Stimulated activated CD4-positive, alpha-beta T cell treated with anti-CD3 and anti-CD28 coated beads, Interleukin-1b, Interleukin-23, amount 100 ng/mL, for 24 hours (primary cell): ENCODE results near the gene BICD1.
A peak's percentile ranks its signal among the peaks of the same experiment; 100 is the strongest.
"Not testable (repeated sequence)": the region's sequence is repeated elsewhere in the genome, so short reads cannot be mapped to it uniquely, and the experiment has no call there.

ENCODE experiments used
- DNase-seq, 4 experiments: peaks; one replicate each; pipeline ENCODE4 v3.0.0-alpha.2; 2020; ENCODE audit warnings: low read depth in 4 of 4, low spot score in 1 of 4

BICD1 gene

DNA sequence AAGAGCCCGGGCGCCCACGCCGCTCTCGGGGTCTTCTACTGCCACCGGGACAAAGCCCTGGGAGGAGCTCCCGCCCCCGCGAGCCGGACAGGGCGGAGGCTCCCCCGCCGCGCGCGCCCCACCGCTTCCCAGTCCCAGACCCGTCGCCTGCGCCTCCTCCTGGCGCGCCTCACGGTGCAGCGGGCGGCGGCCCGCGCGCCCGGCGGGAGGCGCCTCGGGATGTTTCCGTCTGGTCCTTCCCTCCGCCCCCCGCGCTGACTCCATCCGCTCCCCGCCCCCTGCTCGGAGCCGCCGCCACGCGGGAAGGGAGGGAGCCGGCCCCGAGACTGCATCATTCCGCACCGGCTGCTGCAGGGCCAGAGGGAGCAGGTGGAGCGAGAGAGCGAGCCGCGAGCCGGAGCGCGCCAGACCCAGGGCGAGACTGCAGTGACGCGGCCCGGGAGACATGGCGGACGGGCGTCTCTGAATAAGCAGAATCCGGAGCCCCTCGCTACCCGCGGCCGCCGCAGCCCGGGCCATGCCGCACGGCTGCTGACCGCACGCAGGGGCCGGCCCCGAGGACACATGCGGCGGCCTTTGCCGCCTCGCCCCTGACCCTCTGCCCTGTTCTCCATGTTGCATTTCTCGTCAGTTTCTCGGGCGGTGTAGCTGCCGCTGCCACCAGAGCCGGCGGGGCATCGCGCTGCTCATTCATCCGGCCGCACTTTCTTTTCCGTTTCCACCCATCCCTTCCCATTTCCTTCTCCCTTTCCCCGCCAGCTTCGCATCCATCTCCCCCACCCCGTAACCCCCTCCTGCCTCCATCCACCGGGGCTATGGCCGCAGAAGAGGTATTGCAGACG, at the start of gene BICD1:
TSS of gene BICD1 (plus strand) at position 331 of the 842 bp plus-strand sequence. CDS start at position 816, 485 bp downstream.
- peak; percentile 45 to 74 (median 61) for DNase-seq

DNA sequence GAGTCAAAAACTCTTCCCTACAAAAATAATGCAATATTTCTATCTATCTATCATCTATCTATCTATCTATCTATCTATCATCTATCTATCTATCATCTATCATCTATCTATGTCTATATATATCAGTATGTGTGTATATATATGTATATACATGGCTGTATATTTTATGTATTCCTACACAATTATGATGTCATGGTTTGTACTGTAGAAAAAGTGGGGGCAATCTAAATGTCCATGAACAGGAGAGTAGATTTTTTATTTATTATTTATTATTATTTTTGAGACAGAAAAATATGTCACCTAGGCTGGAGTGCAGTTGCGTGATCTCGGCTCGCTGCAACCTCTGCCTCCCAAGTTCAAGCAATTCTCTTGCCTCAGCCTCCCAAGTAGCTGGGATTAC, 45.6 kb upstream of the BICD1 start:
- DNase-seq: no peak

DNA sequence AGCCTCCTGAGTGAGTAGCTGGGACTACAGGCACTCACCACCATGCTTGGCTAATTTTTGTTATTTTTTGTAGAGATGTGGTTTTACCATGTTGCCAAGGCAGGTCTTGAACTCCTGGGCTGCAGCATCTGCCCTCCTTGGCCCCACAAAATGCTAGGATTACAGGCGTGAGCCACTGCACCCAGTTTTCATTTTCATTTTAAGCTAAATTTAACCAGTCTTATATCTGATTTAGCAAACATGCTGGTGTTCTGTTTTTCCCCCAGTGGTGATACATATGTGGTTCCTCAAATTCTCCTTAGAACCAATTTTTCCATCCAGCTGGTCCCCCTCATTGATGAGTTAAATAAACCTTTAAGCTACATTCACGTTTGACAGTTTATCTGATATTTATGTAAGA, 43.8 kb upstream of the BICD1 start:
- DNase-seq: no peak

DNA sequence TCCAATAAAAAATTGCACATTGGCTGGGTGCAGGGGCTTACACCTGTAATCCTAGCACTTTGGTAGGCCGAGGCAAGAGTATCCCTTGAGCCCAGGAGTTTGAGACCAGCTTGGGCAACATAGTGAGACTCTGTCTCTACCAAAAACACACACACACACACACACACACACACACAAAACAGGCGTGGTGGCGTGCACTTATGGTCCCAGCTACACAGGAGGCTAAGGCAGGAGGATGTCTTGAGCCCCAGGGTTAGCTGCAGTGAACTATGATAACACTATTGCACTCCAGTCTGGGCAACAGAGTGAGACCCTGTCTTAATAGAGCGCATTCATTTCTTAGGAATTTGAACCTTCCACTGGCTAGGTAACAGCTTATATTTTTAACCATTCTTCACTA, 42.9 kb upstream of the BICD1 start:
- no peak for DNase-seq

DNA sequence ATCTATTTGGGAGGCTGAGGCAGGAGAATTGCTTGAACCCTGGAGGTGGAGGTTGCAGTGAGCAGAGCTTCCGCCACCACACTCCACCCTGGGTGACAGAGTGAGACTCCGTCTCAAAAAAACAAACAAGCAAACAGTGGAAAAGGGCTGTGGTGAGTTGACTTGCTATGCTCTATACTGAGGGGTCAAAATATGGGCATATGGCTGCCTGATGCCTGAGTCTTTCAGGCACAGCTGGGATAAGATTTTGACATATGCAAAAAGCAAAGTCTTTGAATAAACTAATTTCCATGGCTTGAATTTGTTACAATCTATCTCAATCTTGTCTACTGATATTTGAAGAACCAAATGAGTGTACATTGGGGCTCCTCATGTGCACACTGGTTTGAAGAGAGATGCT, 40.4 kb upstream of the BICD1 start:
- DNase-seq: no peak

DNA sequence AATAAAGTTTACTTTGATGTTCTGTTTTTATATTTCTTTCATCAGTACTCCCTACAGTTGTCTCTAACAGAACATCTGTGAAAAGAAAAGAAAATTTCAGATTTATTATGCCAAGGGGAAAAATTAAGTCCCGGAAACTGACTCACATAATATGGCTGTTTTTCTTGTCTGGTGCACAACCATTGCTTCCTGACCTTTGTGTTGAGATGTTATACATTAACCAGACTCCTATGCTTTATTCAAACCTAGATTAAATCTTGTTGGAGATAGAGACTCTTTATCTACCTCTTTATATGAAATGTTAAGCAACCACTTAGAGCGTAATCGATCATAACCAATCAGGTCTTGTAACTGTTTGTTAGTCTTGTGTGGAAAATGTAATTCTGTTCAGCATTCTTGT, 37.6 kb upstream of the BICD1 start:
- DNase-seq: no peak

DNA sequence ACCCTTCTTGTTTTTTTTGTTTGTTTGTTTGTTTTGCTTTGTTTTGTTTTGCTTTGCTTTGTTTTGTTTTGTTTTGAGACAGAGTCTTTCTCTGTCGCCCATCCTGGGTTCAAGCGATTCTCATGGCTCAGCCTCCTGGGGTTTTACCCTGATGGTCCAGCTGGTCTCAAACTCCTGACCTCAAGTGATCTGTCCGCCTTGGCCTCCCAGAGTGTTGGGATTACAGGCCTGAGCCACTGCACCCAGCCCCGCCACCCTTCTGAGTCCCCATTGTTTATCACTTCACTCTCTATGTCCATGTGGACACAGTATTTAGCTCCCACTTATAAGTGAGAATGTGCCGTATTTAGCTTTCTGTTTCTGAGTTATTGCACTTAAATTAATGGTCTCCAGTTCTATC, 36.9 kb upstream of the BICD1 start:
- DNase-seq: no peak

DNA sequence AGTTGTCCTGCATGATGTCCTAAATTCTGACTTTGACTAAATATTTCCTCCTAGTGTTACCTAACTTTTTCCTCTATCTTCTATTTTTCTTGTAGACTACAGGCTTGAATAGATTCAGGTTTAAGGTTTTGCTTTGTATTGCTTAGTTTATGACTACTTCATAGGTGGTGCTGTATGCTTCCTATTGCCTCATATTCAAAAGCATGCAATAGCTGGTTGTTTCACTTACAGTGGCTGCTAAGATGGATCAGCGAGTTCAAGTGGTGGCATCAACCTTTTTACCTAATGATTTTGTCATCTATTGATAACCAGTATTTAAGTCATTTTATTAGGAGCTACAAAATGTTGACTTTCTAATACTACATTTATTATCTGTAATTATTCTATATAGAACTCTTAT, 36.3 kb upstream of the BICD1 start:
- no peak for DNase-seq

DNA sequence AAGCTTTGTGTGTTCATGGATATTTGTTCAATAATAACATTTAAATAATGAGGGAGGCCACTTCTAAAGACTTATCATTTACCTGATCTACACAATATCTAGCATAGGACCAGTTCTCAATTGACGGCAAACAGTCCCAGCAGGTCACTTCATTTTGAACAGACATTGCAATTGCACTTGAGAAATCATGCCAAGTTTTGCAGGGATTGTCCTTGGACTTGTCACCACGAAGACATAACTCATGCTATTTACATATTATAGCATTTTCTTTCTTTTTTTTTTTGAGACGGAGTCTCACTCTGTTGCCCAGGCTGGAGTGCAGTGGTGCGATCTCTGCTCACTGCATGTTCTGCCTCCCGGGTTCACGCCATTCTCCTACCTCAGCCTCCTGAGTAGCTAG, 34.5 kb upstream of the BICD1 start:
- no peak for DNase-seq

DNA sequence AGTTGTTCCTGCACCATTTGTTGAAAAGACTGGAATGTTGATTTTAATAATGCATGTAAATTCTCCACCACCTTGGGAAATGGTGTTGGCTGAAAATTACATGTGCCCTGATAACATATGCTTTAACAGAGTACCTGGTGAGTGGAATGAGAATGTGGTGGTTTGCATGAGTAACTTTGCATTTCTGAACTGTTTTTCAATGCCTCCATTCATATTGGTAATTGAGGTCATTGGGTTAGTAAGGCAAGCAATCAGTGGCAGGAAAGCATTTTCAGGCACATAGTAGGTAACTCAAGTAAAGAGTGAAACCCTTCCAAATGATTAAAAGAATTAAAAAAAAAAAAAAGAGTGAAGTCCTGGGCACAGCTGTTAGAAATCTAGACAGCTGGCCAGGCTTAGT, 32.2 kb upstream of the BICD1 start:
- DNase-seq: no peak

DNA sequence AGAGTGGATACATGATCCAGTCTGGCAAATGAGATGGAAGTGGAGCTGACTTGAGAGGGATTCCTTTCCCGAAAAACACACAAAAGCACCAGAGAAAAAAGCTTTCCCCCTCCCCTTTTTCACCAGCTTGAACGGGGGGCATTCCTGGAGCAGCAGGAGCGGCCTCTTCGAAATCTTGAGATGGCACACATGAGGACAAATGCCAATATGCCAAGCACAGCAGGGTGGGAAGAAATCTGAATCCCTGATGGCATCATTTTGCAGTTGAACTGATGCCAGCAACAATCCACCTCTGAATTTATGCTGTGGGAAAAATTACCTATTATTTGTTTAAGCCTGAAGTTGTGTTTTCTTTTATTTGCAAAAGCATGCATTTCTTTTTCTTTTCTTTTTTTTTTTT, 29.7 kb upstream of the BICD1 start:
- DNase-seq: no peak

DNA sequence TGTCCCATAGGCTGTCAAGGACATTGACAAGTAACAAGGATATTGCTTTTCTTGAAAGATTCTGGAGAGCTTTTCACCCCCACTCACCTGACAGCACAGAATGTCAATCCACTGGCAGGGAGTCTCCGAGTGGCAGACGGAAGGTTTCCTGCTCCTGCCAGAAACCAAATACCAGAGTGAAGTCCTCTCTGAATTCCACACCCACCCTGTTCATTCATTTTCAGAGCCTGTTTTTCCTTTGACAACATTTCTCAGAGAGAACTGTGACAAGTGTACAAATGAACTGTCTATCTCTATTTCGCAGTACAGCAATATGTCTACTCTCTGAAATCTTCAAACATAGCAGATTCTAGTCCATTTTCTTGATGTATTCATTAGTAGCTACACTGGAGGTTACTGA, 26.2 kb upstream of the BICD1 start:
- no peak for DNase-seq

DNA sequence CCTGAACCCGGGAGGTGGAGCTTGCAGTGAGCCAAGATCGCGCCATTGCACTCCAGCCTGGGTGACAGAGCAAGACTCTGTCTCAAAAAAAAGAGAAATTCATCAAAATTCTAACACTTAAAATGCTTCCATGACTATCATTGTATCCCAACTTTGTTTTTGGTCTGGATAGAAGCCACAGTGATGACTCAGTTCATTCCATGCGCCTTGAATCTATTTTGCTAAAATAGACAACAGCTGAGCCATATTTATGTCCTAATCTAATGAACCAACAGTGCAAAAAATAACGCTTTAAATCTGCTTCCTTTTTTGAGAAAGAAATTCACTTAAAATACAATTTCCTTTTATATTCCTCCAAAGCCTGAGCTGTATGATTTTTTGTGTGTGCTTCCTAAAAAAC, 23.2 kb upstream of the BICD1 start:
- no peak for DNase-seq

DNA sequence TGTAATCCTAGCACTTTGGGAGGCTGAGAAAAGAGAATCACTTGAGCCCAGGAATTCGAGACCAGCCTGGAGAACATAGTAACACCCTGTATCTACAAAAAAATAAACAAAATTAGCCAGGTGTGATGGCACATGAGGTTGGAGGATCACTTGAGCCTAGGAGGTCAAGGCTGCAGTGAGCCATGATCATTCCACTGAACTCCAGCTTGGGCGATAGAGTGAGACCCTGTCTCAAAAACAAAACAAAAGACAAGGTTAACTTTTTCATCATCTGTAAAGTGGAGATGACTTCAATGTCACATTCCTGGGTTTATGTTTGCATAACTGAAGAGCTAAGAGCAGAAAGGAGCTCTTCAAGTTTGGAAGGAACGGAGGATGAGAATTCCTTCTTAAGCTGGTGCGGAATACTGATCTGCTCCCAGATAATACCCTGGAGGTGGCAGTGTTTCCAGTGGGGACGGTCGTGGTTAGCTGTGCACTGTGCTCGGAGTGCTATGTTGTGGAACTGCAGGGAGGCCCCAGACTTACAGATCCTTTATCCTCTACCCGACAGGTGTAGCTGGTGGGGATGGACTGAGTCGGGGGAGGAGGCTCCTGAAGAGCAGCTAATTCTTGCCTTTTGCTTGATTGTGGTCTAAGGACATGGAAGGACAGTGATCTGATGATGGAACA, 22.5 kb upstream of the BICD1 start:
- DNase-seq: no peak

DNA sequence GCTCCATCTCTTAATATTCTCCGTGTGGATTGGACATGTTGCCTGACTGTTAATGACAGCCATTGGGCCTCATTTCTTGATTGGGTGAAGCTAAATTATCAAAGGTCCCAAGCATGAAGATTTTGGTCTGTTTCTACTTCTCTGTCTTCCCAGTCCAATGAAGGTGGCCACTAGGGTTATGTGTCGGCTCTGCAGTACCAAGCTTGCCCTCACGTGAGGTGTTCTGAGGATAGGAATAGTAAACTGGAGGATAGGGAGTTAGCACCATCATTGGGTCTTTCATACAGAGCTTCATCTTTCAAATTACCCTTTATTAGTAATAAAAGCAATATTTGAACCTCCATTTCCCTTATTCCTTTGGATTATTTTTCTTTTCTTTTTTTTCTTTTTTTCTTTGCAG, 21.9 kb upstream of the BICD1 start:
- DNase-seq: no peak

DNA sequence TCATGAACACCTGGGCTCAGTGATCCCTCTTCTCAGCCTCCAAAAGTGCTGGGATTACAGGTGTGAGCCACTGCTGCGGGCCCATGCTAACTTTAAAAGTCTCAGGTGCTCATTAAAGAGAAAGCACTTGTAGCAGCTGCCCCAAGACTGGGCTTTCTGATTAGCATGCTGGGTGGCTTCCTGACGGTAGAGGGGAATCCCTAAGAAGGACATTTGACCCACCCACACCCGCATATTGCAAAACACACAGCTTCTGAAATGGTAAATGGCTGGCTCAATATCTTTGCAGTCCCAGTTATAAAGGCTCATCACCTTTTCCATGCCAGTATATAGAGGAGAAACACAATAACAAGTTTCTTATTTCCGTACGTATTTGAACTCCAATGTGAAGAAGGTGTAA, 19.3 kb upstream of the BICD1 start:
- no peak for DNase-seq

DNA sequence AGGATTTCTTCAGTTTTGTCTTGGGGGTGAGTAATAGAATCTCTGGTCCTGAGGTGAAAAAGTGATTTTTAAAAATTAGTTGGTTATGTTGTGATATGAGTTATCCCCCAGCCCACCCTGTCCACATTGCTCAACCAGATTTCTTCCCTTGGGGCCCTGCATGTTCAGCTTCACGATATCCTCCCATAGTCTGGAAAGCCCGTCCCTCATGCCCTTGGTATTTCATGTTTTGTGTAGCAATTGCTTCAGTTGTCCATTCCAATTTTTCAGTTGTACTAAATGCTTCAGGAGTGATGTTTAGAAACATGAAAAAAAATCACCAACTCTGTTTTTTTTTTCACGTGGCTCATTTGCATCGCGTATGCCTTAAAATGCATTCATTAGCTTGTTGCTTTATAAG, 17.5 kb upstream of the BICD1 start:
- no peak for DNase-seq

DNA sequence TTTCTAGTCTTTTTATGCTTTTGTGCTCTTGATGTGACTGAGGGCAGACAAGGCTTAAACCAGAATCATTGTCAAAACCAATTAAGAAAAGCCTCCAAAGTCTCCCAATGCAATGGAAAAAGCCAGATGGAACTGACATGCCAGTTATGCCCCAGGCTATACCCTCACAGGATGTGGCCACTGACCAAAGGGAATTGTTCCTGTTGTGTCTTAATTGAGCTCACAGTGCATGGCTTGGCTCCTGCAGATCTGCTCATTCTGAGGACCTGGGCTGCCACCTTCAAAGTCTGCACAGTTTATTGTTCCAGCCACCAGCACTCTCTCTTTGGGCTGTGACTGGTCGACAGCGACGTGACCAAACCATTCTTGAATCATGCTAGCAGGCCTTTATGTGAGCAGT, 17.1 kb upstream of the BICD1 start:
- no peak for DNase-seq

DNA sequence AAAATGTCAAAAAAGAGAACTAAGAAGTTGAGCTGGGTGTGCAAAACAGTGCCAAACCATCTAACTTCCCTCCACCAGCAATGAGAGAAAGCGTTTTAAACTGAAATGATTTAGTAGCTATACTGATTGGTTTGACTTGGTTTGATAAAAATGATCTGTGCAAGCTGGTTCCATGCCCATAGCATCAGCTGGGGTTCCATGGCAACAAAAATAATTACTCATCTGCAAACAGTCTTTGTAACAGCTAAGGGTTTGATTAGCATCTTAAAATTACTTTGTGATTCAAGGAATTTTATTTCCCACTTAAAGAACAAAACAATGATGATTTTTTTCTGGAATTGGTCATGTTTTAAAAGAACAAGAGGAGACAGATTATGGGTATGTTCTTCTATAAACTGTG, 15.0 kb upstream of the BICD1 start:
- no peak for DNase-seq

DNA sequence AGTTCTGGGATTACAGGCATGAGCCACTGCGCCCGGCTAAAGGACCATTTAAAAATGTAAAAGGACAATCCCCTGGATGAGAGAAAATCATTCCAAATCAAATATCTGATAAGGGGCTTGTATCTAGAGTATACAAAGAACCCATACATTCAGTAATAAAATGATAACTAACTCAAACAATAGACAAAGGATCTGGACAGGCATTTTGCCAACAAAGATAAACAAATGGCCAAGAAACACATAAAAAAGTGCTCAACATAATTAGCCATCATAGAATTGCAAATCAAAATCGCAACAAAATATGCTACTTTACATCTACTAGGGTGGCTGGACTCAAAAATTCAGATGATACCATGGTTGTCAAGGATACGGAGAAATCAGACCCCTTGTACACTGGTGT, 8.5 kb upstream of the BICD1 start:
- no peak for DNase-seq

DNA sequence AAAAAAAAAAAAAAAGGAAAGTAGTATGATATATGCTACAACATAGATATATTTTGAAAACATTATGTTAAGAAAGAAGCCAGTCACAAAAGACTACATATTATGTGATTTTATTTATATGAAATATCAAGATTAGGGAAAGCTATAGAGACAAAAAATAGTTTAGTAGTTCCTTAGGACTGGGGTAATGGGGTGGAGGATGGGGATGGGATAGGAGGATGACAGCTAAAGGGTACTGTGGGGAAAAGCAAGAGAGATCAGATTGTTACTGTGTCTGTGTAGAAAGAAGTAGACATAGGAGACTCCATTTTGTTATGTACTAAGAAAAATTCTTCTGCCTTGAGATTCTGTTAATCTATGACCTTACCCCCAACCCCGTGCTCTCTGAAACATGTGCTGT, 7.4 kb upstream of the BICD1 start:
- DNase-seq: not testable (repeated sequence)

DNA sequence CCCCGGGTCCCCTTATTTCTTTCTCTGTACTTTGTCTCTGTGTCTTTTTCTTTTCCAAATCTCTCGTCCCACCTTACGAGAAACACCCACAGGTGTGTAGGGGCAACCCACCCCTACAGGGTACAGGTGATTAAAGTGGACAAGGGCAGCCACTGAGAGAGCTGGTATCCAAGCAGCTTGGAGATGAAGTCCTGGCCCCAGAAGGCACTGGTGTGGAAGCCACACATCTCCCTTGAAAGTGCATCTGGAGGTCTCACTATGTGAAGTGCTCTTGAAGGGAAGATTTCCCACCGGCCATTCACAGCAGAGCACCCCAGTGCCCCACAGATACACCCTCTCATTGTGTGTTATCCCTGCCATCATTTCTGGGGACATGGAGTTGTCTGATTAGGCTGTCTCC, 6.3 kb upstream of the BICD1 start:
- no peak for DNase-seq

DNA sequence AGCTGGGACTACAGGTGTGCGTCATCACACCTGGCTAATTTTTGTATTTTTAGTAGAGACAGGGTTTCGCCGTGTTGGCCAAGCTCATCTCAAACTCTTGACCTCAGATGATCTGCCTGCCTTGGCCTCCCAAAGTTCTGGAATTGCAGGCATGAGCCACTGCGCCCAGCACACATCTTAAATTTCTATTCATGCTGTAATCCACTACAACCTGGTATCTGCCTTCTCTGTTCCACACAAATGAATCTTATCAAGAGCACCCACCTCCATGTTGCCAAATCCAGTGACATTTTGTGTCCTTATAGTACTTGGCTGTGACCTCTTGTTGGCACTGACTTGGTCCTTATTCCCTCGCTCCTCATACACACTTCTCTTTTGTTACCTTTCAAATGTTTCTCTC, 5.8 kb upstream of the BICD1 start:
- no peak for DNase-seq
